GM03348 (cell line): Measurements from ENCODE around the gene BIK.
A peak's percentile ranks its signal among the peaks of the same experiment; 100 is the strongest.
"Not testable (repeated sequence)": the region's sequence is repeated elsewhere in the genome, so short reads cannot be mapped to it uniquely, and the experiment has no call there.

ENCODE experiments used
- DNase-seq: peaks from one replicate; pipeline ENCODE4 v3.0.0; 2012; ENCODE audit warnings: low spot score

BIK gene

DNA sequence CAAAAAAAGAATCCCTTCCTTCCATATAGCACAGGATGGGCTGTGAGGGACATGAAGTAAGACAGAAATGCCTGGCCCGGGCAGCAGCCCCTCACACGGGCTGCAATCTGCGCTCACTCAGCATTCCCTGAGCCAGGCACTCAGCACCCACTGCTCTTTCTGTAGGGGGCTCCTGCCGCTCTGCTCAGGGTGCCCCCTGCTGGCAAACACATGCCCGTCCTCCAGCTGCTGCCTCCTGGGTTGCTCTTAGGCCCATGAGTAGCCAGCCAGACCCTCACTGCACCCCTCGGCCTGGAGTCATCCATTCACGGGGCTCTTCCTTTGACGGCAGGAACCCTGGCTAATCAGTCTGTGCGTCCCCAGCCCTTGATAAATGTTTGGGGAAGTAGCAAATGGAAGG, 25.7 kb downstream of the BIK start:
- DNase-seq, result peak; percentile 70

DNA sequence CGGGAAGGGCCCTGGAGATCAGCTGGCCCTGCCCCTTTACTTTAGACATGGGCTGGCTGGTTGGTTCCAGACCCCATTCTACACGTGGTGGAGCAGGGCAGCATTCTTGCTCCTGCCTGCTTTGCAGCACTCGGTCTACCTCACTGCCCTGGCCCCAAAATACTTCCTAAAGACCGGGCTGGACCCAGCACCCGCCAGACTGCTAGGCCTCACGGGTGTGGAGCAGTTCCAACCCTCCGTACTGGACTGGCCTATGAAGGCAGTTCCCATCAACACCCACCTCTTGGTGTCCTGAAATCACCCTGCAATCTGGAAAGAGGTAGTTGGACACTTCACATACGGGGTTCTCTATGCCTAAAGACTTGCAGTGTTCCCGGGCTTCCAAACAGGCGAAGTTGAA, 26.3 kb downstream of the BIK start:
- no peak for DNase-seq

DNA sequence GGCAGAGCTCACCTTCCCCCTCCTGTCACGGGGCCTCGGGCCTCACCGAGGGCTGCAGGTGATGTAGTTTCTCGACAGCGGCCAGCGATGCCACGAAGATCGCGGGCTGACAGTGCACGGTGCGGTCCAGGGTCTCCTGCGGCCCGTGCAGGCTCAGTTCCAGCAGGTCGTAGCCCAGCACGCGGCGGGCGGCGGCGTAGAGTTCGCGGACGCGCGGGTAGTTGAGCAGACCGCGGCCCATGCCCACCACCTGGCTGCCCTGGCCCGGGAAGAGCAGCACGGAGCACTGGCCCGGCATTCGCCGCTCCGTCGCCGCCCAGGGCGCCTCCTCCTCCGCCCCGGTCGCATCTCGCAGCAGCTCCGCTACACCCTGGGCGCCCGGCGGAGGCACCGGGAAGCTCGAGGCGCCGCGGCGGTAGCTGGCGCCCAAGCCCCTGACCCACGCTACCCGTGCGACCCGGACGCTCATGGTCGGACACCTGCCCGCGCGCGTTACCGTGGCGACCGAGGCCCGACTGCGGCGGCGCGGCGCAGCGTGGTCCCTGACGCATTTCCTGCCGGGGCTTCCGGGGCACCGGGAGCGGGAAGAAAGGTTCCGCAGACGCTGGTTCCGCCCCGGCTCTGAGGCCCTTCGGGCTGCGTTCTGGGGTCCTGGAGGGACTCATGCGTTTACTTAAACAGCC, 32.5 kb downstream of the BIK start, which contains the start of gene MCAT:
TSS of gene MCAT (minus strand) at position 519 of the 683 bp plus-strand sequence. CDS start at position 469, 50 bp downstream.
- peak; percentile 96 for DNase-seq

DNA sequence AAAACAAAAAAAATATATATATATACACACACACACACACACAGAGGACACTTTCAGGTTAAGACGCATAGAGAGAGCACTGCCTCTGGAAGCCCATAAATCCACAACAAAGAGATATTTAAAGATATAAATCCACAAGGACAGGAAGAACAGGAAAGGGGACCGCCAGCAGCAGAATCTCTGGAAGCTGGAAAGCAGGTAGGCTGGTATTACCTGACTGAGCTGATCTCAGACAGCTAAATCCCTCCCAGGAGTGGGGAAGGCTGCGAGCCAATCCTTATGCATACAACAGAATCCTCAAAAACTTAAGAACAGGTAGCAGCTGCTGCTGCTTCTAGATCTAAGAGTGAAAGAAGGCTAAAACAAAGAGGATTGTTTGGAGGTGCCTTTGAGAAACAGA, 34.4 kb downstream of the BIK start:
- DNase-seq, result no peak

DNA sequence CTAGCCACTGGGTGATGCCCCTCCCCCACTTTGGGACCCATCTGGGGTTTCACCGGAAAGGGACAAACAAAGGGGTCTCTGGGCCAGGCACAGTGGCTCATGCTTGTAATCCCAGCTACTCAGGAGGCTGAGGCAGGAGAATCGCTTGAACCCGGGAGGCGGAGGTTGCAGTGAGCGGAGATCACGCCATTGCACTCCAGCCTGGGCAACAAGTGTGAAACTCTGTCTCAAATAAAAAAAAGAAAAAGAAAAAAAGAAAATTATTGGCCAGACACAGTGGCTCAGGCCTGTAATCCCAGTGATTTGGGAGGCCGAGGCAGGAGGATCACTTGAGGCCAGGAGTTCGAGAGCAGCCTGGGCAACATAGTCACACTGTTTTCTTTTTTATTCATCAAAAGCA, 34.8 kb downstream of the BIK start:
- DNase-seq, result not testable (repeated sequence)

DNA sequence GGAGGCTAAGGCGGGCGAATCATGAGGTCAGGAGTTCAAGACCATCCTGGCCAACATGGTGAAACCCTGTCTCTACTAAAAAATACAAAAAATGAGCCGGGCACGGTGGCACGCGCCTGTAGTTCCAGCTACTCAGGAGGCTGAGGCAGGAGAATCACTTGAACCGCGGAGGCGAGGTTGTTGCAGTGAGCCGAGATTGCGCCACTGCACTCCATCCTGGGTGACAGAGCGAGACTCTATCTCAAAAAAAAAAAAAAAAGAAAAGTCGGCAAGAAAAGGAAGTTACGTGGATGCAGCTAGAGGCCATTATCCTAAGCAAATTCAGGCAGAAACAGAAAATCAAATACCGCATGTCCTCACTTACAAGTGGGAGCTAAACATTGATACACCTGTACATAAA, 35.8 kb downstream of the BIK start:
- not testable (repeated sequence) for DNase-seq

DNA sequence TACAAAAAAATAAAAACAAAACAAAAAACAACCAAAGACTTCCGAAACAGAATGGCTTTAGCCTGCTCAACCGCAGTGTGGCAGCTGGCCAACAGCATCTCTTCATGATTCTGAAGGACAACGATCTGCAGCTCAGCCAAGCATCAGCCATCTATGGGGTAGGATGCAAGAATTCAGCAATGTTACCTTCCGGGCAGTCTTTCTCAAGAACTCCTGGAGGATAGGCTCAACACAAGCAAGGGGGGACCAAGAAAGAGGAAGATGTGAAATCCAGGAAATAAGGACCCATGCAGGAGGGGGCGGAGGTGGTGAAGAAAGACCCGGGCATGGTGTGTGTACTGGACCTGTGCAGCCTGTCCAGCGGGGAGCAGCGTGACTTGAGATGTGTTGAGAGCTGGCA, 37.3 kb downstream of the BIK start:
- no peak for DNase-seq

DNA sequence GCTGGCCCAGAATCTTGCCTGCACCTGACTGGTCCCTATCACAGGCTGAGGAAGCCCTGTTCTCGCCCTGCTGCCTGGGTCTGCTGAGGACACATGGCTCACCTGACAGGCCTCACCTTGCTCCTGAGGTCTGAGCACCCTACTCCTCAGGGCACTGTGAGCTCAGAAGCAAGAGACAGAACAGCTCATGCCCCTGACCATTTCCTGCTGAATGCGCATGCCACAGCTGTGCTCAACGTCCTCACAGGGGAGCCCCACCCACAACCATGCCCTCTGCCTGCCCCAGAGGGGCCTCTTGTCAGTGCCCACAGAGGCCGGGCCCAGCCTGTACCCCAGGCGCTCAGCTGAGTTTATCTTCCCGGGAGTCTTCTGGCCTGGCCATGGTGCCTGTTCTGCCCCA, 38.0 kb downstream of the BIK start:
- DNase-seq, result no peak

DNA sequence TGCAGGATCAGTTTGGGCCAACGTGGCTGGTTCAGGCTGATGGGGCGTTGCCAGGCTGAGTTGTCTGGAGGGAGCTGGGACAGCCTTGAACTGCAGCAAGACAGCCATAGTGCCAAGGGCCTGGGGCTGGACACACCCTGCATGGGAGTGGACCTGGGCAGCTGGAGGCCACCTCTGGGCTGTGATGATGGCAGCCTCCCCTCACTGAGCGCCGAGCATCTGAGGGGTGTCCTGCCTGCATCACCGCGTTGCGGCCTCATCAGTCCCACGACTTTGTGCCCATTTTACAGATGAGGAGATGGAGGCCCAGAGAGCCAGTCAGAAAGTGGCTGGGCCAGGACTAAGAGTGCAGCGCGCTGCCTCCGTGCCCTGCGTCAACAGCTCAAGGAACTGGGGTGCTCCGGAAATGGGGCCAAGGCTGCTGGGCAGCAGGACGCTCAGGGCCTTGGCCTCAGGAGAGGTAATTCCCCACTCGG, 40.2 kb downstream of the BIK start:
- DNase-seq, result no peak

DNA sequence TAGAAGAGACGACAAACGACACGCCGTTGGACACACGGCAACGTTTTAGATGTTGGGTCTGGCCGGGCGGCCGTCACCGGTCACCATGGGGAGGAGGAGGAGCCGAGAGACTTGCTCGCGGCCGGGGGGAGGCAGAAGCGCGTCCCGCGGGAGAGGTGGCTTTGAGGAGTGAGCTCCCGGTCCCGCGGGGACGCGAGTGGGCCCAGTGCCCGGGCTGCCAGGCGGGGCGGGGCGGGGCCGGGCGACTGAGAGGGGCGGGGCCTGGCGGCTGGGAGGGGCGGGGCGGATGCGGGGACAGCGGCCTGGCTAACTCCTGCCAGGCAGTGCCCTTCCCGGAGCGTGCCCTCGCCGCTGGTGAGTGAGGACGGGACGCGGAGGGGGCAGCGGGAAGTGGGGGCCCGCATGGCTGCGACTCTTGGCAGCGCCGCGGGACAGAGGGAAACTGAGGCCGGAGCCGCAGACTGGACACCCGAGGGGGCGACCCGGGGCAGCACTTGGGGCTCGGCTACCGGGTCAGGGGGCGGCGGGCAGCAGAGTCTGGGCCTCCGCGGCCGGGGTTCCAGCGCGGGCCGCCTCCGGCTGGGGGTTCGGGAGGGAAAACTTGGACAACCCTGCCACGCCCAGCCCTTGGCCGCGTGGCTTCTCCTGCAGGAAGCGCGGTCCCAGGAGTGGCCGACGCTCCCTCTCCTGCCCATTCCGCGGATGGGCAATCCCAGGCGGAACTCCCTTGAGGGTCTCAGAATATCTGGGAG, 40.9 kb downstream of the BIK start, which contains the start of gene TSPO:
TSS of gene TSPO (plus strand) at position 309 of the 752 bp plus-strand sequence. CDS start 7,680 bp downstream, outside the sequence.
- DNase-seq, result peak; percentile 97

DNA sequence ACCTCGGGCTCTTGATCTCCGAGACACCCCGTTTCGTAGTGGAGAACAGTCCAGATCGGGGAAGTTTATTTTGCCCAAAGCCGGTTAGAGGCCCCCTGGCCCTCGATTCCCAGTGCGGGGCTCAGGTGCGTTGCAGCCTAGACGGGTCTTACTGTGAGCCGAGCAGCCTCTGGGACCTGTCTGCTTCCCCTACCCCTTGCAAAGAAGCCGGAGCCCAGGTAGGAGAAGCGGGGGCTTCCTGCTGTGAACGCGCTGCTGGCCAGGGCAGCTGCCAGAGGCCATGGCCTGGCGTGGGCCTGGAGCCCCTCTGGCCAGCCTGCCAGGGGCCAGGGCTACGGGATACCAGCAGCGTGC, 41.4 kb downstream of the BIK start:
- no peak for DNase-seq

DNA sequence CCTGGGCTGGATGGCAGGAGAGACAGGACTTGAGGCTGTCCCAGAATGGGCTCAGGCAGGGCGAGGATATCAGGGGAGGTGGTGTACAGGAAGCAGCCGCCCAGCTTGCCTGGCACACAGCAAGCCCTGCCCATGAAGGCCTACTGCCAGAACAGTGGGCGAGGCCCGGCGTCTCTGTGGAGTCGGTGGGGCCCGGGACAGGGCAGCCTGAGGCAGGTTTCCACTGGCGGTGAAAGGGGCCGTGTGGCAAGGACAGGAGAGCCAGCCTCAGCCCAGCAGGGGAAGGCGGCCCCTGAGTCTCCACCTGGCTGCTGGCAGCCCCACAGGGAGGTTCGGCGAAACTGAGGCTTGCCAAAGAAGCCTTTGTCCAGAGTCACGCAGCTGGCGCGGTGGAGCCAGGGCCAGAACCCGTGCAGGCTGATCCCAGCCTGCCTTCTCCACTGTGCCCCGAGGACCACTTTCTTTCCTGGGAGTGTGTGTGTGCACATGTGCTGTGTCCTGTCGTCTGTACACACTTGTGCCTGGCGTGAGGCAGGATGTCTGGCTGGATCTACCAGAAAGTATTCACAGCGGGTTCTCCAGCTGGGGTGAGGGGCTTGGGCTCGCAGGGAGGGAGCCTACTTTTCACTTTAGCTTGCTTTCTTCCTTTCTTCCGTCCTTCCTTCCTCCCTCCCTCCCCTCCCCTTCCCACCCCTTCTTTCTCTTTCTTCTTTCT, 42.0 kb downstream of the BIK start:
- peak; percentile 86 for DNase-seq

DNA sequence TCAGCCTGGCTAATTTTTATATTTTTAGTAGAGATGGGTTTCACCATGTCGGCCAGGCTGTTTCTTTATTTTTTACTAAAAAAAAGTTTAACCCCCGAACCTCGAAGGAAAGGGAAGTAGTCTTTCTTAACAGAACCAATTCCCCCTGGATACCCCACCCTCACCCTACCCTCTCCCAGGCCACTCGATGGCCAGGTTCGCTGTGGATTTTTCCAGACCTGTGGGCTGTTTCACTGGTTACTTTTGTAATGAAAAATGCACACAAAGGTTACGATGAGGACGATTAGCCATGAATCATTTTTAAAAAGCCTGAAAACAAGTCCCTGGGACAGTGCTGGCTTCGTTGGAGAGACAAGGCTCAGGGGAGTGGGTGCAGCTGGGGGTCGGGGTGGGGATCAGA, 43.3 kb downstream of the BIK start:
- no peak for DNase-seq

DNA sequence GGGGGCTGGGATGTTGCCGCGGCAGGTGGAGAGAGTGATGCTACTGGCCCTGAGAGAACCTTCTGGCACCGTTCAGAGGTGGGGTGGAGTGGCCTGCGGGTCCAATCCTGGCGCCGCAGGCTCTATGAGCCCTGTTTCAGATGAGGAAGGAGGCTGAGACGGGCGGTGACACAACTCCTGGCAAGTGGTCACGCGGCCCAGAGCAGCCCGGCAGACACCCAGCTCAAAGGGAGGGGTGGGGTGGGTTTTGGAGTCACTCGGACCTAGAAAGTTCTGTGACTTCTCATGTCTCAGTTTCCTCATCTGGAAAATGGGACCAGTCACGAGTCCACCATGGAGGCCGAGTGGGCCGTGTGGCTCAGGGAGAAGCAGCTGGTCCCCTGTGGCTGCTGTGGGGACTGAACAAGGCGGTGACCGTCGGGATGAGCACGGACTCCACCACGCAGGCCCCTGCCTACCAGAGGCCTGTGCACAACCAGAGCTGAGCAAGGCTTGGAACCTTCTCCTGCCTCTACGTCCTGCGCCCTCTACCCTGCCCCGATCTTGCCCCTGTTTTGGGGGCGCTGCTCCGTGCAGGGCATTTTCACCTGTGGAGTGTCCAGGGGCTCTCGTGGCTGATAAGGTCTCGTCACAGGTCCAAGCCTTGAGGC, 44.5 kb downstream of the BIK start:
- no peak for DNase-seq

DNA sequence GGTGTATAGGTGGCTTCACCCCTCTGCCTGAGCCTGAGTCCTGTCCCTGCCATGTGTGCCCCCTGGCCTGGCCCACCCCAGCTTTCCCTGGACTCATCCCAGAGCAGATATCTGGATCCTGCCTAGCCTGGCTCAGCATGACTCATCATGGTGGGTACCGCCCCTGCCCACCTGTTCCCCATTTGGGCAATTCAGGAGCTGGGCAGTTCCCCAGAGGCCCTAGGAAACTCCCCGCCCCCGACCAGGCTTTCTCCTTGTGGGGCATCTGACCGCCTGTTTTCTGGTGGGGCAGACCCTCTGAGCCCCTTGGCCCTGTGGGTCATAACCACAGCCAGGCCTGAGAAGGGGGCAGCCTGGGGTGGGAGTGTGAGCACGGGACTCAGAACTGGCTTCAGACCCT, 45.2 kb downstream of the BIK start:
- DNase-seq, result peak; percentile 33

DNA sequence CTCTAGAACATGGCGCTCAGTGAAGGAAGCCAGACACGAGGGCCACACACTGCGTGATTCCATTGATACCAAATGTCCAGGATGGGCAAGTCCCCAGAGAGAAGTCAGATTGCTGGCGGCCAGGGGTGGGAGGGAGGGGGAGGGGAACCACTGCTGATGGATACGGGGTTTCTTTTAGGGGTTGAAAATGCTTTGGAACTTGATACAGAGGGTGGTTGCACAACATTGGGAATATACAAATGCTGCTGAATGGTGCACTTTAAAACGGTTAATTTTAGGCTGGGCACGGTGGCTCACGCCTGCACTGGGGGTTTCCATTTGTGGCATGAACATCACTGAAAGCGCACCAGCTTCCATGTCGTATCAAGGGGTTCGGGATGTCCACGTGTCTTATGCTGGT, 45.9 kb downstream of the BIK start:
- no peak for DNase-seq

DNA sequence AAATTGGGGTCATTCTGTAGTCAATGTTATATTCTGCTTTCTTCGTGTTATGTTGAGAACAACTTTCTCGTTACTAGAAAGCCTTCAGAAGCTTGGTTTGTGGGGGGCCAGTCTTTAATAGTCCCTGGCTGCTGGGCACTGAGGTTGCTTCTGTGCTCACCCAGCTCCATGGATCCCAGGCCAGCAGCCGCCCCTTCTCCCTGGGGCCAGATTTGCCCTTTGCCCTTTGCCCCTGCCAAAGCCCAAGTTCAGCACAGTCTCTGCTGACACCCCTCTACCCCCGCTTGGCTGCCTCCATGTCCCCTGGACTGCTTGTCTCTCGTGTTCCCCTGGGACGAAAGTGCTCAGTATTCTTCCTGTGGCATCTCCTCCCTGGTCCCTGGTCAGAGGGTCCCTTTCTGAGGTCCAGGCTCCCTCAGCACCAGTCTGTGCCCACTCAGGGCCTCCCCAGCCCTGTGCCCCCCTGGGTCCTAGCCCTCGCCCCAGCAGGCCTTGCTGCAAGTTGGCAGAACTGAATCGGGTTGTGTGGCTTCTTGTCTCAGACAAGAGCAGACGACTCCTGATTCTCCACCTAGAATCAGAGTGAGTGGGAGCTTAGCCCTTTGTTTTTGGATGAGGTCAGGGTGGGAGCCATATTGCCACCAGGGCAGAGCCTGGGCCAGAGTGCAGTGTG, 47.5 kb downstream of the BIK start:
- no peak for DNase-seq

DNA sequence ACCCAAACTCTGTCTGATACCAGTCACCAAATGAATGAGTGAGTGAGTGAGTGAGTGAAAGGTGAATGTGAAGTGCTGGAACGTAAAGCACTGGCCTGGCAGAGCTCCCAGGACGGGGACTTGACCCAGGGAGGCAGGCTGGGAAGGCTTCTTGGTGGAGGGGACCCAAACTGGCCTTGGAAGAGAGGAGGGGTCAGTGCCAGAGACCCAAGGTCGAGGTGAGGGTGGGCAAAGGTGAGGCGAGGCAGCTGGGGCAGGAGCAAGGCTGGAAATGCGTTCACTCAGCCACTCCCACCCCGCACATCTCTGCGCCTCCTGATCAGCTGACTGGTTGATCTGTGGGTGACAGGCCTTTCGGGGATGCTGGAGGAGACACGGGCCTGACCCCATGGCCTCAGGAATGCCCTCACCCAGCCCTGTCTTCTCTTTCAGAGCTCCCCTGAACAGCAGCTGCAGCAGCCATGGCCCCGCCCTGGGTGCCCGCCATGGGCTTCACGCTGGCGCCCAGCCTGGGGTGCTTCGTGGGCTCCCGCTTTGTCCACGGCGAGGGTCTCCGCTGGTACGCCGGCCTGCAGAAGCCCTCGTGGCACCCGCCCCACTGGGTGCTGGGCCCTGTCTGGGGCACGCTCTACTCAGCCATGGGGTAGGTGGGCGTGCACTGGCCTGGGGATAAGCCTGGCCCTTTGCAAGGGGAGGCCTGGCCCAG, 48.4 kb downstream of the BIK start:
- DNase-seq, result no peak

DNA sequence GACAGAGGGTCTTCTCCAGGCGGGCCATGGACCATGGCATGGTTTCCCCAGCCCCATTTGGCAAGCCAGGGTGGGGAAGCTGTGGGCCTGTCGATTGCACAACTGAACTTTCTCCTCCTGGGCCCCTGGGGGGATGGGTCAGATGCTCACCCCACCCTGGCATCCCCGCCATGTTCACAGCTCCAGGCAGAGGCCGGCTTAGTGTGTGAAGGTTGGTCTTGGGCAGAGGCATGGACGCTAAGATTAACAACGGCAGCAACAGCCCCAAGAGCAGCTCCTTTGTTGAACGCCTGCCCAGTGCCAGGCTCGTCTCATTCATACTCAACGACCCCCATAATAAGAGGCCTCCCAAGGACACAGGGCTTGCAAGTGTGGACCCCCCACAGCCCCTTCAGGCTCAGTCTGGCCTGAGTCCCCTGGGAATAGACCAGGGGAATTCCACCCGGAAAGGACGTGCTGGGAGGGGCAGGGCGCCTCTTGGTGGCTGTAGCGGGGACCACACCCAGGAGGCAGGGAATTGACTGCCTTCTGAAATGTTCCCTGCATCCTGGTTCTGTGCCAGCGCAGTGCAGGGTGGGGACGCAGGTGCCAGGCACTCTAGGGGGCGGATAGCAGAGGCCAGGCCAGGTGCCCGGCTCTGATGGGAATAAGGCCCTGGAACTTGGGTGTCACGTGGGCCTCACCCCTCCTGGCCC, 49.1 kb downstream of the BIK start:
- peak; percentile 45 for DNase-seq

DNA sequence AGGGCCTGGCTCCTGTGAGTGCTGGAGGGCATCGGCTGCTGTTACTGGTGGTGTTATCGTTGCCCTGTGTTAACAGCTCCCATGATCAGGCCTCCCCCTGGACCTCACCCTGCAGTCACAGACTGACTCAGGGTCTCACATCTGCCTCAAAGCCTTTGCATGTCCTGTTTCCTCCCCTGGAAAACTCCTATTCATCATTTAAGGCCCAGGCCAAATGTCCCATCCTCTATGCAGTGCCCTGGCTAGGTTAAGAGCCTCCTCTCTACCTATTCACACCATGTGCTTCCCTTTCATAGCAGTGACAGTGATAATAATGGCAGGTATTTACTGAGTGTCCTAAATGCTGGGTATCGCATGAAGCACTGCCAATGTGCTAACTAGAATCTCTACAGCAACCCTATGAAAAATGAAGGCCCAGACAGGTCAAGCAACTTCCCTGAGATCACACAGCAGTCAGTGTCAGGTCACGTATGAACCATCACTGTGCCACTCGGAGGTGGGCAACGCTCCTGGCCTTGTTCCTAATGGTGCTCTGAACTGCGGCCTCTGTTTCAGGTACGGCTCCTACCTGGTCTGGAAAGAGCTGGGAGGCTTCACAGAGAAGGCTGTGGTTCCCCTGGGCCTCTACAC, 50.1 kb downstream of the BIK start:
- DNase-seq, result no peak
